ENCODE measurements around the gene ARL5A. TPM values are rescaled to one million over a fixed set of nuclear protein-coding genes. Genes with fewer than 3 reads are reported as not detected.

The ARL5A gene
- total RNA-seq, 1 donor from 2014 or later: 129 TPM

GRCh38 chr2:151781642-151782041 is 46.6 kb downstream of the ARL5A start:
- no peak overlapping the region for H3K4me3 ChIP-seq
- H3F3A ChIP-seq (ENCODE audit: low read depth): no peaks in the 10 kb centered on the region
- H3K4me2 ChIP-seq: no peak overlapping the region
- no peak for TF ChIP-seq EZH2phosphoT487 (IDR thresholded peaks at IDR 0.05)
- TF ChIP-seq EZH2 (IDR thresholded peaks at IDR 0.05): no peak
- no peak for TF ChIP-seq CTCF (IDR thresholded peaks at IDR 0.05)
- Mint-ChIP-seq H3K36me3 (peaks cover 35% of the 10 kb centered on the region), H3K27ac (no peak overlapping the region), H3K4me1 (no peaks in the 10 kb centered on the region), H3K9me3 (no peaks in the 10 kb centered on the region), H3K4me3 (no peak overlapping the region), H3K27me3 (ENCODE audit: insufficient read depth, low read depth) (no peaks in the 10 kb centered on the region)
- no peaks in the 10 kb centered on the region for H3K9me3 ChIP-seq (ENCODE audit: low read depth)
- no peak overlapping the region for H3K9ac ChIP-seq
- H4K20me1 ChIP-seq (ENCODE audit: low read depth): no peaks in the 10 kb centered on the region
- H2AFZ ChIP-seq (replicated peaks): no peak overlapping the region
- peaks cover 6% of the 10 kb centered on the region for H3K36me3 ChIP-seq
- H3K27ac ChIP-seq: no peak overlapping the region
- no peaks in the 10 kb centered on the region for H3K79me2 ChIP-seq (ENCODE audit: low read depth)
- no peak for DNase-seq (ENCODE audit: low spot score)
- no peaks in the 10 kb centered on the region for H3K27me3 ChIP-seq
- no peaks in the 10 kb centered on the region for H3K4me1 ChIP-seq

GRCh38 chr2:151780938-151781337 is 47.3 kb downstream of the ARL5A start:
- Mint-ChIP-seq H3K4me1 (no peaks in the 10 kb centered on the region), H3K36me3 (peaks cover 42% of the 10 kb centered on the region)
- TF ChIP-seq EZH2 (IDR thresholded peaks at IDR 0.05) (no peak), CTCF (IDR thresholded peaks at IDR 0.05) (no peak), EZH2phosphoT487 (IDR thresholded peaks at IDR 0.05) (no peak)

GRCh38 chr2:151777935-151778334 is 50.3 kb downstream of the ARL5A start:
- Histone ChIP-seq H2AFZ (replicated peaks) (no peak overlapping the region), H3K27me3 (no peaks in the 10 kb centered on the region), H3K4me3 (no peak overlapping the region), H3K27ac (no peak overlapping the region), H3K79me2 (ENCODE audit: low read depth) (no peaks in the 10 kb centered on the region), H3F3A (ENCODE audit: low read depth) (no peaks in the 10 kb centered on the region), H4K20me1 (ENCODE audit: low read depth) (no peaks in the 10 kb centered on the region), H3K9me3 (ENCODE audit: low read depth) (no peaks in the 10 kb centered on the region), H3K4me2 (no peak overlapping the region), H3K9ac (no peak overlapping the region), H3K4me1 (no peaks in the 10 kb centered on the region), H3K36me3 (no peaks in the 10 kb centered on the region)
- TF ChIP-seq EZH2 (IDR thresholded peaks at IDR 0.05): no peak
- TF ChIP-seq CTCF (IDR thresholded peaks at IDR 0.05): no peak
- no peak for TF ChIP-seq EZH2phosphoT487 (IDR thresholded peaks at IDR 0.05)
- H3K36me3 Mint-ChIP-seq: peaks cover 46% of the 10 kb centered on the region
- H3K9me3 Mint-ChIP-seq: no peaks in the 10 kb centered on the region
- H3K27me3 Mint-ChIP-seq (ENCODE audit: insufficient read depth, low read depth): no peaks in the 10 kb centered on the region
- no peak for DNase-seq (ENCODE audit: low spot score)
- no peaks in the 10 kb centered on the region for H3K4me1 Mint-ChIP-seq
- no peak overlapping the region for H3K4me3 Mint-ChIP-seq
- no peak overlapping the region for H3K27ac Mint-ChIP-seq

More at GRCh38 chr2:151780938-151781337, 47.3 kb downstream of the ARL5A start:
- H3K4me2 ChIP-seq: no peak overlapping the region
- H3K4me3 Mint-ChIP-seq: no peak overlapping the region
- H3K27me3 Mint-ChIP-seq (ENCODE audit: insufficient read depth, low read depth): no peaks in the 10 kb centered on the region
- H3K27me3 ChIP-seq: no peaks in the 10 kb centered on the region
- no peak overlapping the region for H3K9ac ChIP-seq
- H3K4me1 ChIP-seq: no peaks in the 10 kb centered on the region
- H3K9me3 ChIP-seq (ENCODE audit: low read depth): no peaks in the 10 kb centered on the region
- no peaks in the 10 kb centered on the region for H3K79me2 ChIP-seq (ENCODE audit: low read depth)
- H3F3A ChIP-seq (ENCODE audit: low read depth): no peaks in the 10 kb centered on the region
- no peaks in the 10 kb centered on the region for H3K9me3 Mint-ChIP-seq
- no peak for DNase-seq (ENCODE audit: low spot score)
- no peak overlapping the region for H3K4me3 ChIP-seq
- H2AFZ ChIP-seq (replicated peaks): no peak overlapping the region
- peaks cover 6% of the 10 kb centered on the region for H3K36me3 ChIP-seq
- no peak overlapping the region for H3K27ac Mint-ChIP-seq
- H4K20me1 ChIP-seq (ENCODE audit: low read depth): no peaks in the 10 kb centered on the region
- H3K27ac ChIP-seq: no peak overlapping the region

All from neural progenitor cell (in vitro differentiated cells).